SHP77 (cell line): Measurements from ENCODE around the gene NEUROG1.
A peak's percentile ranks its signal among the peaks of the same experiment; 100 is the strongest.

Experiments
- DNase-seq, 2 experiments: peaks; one replicate each; lab custom pipeline; 2025; lab: John Stamatoyannopoulos, UW

NEUROG1 gene

GRCh38 chr5:135535820-135536801, at the start of gene NEUROG1:
TSS of gene NEUROG1 (minus strand) at chr5:135535964. CDS start at chr5:135535690, 274 bp downstream.
- no peak for DNase-seq

GRCh38 chr5:135584918-135585317, 49.2 kb upstream of the NEUROG1 start:
- no peak for DNase-seq

GRCh38 chr5:135584276-135584675, 48.5 kb upstream of the NEUROG1 start:
- no peak for DNase-seq

GRCh38 chr5:135582099-135582781, 46.5 kb upstream of the NEUROG1 start:
- no peak for DNase-seq

GRCh38 chr5:135578685-135579341, 43.0 kb upstream of the NEUROG1 start, which contains the start of gene CXCL14:
TSS of gene CXCL14 (minus strand) at chr5:135578991. CDS start at chr5:135578778, 213 bp downstream.
- DNase-seq = no peak

- DNase-seq = no peak
Measured at GRCh38 chr5:135578305-135578684, 42.5 kb upstream of the NEUROG1 start.

- no peak for DNase-seq
Measured at GRCh38 chr5:135577421-135577820, 41.7 kb upstream of the NEUROG1 start.

- no peak for DNase-seq
Measured at GRCh38 chr5:135576075-135576599, 40.4 kb upstream of the NEUROG1 start.

GRCh38 chr5:135574493-135574892, 38.7 kb upstream of the NEUROG1 start:
- DNase-seq = no peak

- no peak for DNase-seq
Measured at GRCh38 chr5:135571902-135572301, 36.1 kb upstream of the NEUROG1 start.

GRCh38 chr5:135571066-135571609, 35.4 kb upstream of the NEUROG1 start:
- DNase-seq = no peak

GRCh38 chr5:135570453-135570764, 34.6 kb upstream of the NEUROG1 start:
- no peak for DNase-seq

- peak; percentile 27 to 34 for DNase-seq
Measured at GRCh38 chr5:135569755-135570452, 34.1 kb upstream of the NEUROG1 start.

GRCh38 chr5:135568923-135569360, 33.2 kb upstream of the NEUROG1 start:
- no peak for DNase-seq

- no peak for DNase-seq
Measured at GRCh38 chr5:135568246-135568645, 32.5 kb upstream of the NEUROG1 start.

- no peak for DNase-seq
Measured at GRCh38 chr5:135567661-135568060, 31.9 kb upstream of the NEUROG1 start.

- no peak for DNase-seq
Measured at GRCh38 chr5:135566422-135567400, 30.9 kb upstream of the NEUROG1 start.

GRCh38 chr5:135565725-135566421, 30.1 kb upstream of the NEUROG1 start:
- peak in 1 of 2 experiments; percentile 19 for DNase-seq

- no peak for DNase-seq
Measured at GRCh38 chr5:135565266-135565665, 29.5 kb upstream of the NEUROG1 start.
